ENCODE measurements around the gene URGCP. TPM values are rescaled to one million over a fixed set of nuclear protein-coding genes. Genes with fewer than 3 reads are reported as not detected.
A peak's percentile ranks its signal among the peaks of the same experiment; 100 is the strongest.

The URGCP gene
- polyA plus RNA-seq, 6 donors from 2014 or later = 13.5 to 24.0 (median 21.2) TPM

DNA sequence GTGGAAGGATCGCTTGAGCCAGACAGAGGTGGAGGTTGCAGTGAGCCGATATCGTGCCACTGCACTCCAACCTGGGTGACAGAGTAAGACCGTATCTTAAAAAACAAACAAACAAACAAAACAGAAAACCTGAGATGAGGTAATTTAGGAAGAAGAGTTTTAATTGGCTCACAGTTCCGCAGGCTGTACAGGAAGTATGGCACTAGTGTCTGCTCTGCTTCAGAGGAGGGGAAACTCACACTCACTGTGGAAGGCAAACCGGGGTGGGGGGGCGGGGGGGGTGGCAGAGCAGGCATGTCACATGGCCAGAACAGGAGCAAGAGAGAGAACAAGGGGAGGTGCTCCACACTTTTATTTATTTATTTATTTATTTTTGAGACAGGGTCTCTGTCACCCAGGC lies 24.9 kb upstream of the URGCP start:
- no peak for DNase-seq
- no peaks in the 10 kb centered on the region for H3K9me3 Mint-ChIP-seq
- no peak for ATAC-seq (ENCODE audit: low read depth in 2 of 2)
- no peak overlapping the region for H3K27ac Mint-ChIP-seq
- H3K36me3 Mint-ChIP-seq = peaks cover 5 to 6% of the 10 kb centered on the region in 2 donors
- peaks cover 7 to 12% (median 9%) of the 10 kb centered on the region in 3 donors for H3K4me1 Mint-ChIP-seq
- H3K4me3 Mint-ChIP-seq = no peak overlapping the region
- H3K27me3 Mint-ChIP-seq = no peaks in the 10 kb centered on the region

- ATAC-seq (ENCODE audit: low read depth in 2 of 2) = no peak
- H3K27ac Mint-ChIP-seq = peak overlapping the region in 2 of 6 donors; percentile 17 to 44
- peak overlapping the region in 2 of 8 donors; percentile 3 to 33 for H3K4me3 Mint-ChIP-seq
These were observed 23.4 kb upstream of the URGCP start for GRCh38 chr7:43929529-43930457.

GRCh38 chr7:43927810-43928209 lies 21.4 kb upstream of the URGCP start:
- Mint-ChIP-seq H3K9me3 (no peaks in the 10 kb centered on the region), H3K27me3 (no peaks in the 10 kb centered on the region), H3K4me3 (peak overlapping the region in 3 of 8 donors; percentile 67 to 97 (median 92)), H3K27ac (peak overlapping the region in 4 of 6 donors; percentile 43 to 98 (median 80)), H3K36me3 (peaks cover 0 to 6% of the 10 kb centered on the region in 2 donors), H3K4me1 (peaks cover 22 to 26% (median 24%) of the 10 kb centered on the region in 3 donors)
- ATAC-seq (ENCODE audit: low read depth in 2 of 2) = no peak
- no peak for DNase-seq

More at GRCh38 chr7:43929529-43930457, 23.4 kb upstream of the URGCP start:
- Mint-ChIP-seq H3K27me3 (no peaks in the 10 kb centered on the region), H3K4me1 (peaks cover 13 to 20% (median 15%) of the 10 kb centered on the region in 3 donors), H3K9me3 (no peaks in the 10 kb centered on the region), H3K36me3 (peaks cover 2 to 6% of the 10 kb centered on the region in 2 donors)
- no peak for DNase-seq

DNA sequence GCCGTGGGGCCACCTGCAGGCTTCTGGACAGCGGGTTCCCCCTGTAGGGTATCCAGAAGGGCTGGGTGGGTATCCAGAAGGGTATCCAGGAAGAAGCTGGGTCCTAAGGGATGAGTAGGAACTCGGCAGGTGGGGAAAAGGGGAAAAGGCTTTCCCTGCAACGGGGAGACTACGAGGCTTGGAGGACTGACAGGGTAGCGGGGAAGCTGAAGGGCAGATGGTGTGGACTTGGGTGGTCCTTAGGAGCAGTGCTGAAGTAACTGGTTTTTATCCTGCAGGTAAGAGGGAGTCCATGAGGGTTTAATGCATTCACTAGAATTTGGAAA lies 20.4 kb upstream of the URGCP start:
- H3K27ac Mint-ChIP-seq = peak overlapping the region; percentile 93 to 100 (median 98)
- H3K36me3 Mint-ChIP-seq = peaks cover 0 to 6% of the 10 kb centered on the region in 2 donors
- H3K4me1 Mint-ChIP-seq = peaks cover 26 to 30% (median 29%) of the 10 kb centered on the region in 3 donors
- ATAC-seq (ENCODE audit: low read depth in 2 of 2) = no peak
- H3K27me3 Mint-ChIP-seq = no peaks in the 10 kb centered on the region
- DNase-seq = no peak
- H3K4me3 Mint-ChIP-seq = peak overlapping the region; percentile 88 to 97 (median 94)
- H3K9me3 Mint-ChIP-seq = no peaks in the 10 kb centered on the region

- no peaks in the 10 kb centered on the region for H3K9me3 Mint-ChIP-seq
- H3K4me1 Mint-ChIP-seq = peaks cover 25 to 30% (median 27%) of the 10 kb centered on the region in 3 donors
- peak within 1 kb of the TSS; percentile 93 to 100 (median 98) for H3K27ac Mint-ChIP-seq
These were observed 19.8 kb upstream of the URGCP start, which contains the start of gene UBE2D4 for GRCh38 chr7:43925984-43926797. UBE2D4 (plus strand) TSS chr7:43926436; CDS start chr7:43926533, 97 bp downstream.

DNA sequence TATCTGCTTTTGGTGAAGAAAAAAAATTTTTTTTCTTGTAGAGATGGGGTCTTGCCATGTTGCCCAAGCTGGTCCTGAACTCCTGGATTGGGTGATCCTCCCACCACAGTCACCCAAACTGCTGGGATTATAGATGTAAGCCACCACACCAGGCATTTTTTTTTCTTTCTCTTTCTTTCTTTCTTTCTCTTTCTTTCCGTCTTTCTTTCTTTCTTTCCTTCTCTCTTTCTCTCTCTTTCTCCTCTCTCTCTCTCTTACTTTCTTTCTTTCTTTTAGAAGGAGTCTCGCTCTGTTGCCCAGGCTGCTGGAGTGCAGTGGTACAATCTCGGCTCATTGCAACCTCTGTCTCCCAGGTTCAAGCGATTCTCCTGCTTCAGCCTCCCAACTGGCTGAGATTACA lies 16.3 kb upstream of the URGCP start:
- Mint-ChIP-seq H3K9me3 (no peaks in the 10 kb centered on the region), H3K4me3 (no peak overlapping the region), H3K4me1 (peaks cover 29 to 36% (median 30%) of the 10 kb centered on the region in 3 donors), H3K27me3 (no peaks in the 10 kb centered on the region), H3K36me3 (no peaks in the 10 kb centered on the region), H3K27ac (peak overlapping the region in 2 of 6 donors; percentile 78 to 82)
- DNase-seq (no peak), ATAC-seq (ENCODE audit: low read depth in 2 of 2) (no peak)

More at GRCh38 chr7:43925984-43926797, 19.8 kb upstream of the URGCP start, which contains the start of gene UBE2D4:
- DNase-seq (peak; percentile 90), ATAC-seq (ENCODE audit: low read depth in 2 of 2) (peak; percentile 87 to 88)
- peaks cover 0 to 6% of the 10 kb centered on the region in 2 donors for H3K36me3 Mint-ChIP-seq
- H3K27me3 Mint-ChIP-seq = no peaks in the 10 kb centered on the region
- peak within 1 kb of the TSS; percentile 88 to 97 (median 94) for H3K4me3 Mint-ChIP-seq

DNA sequence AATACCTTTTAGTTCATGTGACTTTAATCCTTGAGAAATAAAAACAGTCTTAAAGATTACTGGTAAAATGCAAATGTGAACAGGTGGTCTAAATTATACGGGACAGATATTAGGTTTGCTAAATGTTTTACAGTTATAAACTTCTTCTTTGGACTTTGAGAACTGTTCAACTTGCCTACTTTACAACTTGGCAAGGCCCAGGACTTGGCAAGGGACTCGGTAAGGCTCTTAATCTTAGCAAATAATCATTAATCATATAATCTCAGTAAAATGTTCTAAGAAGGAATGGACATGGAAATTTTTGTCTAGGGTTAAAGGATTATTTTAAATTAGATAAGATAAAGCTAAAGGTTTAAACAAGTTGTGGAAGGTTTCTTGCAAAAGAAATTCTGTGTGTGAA lies 15.0 kb upstream of the URGCP start:
- Mint-ChIP-seq H3K4me3 (no peak overlapping the region), H3K9me3 (no peaks in the 10 kb centered on the region), H3K4me1 (peaks cover 23 to 31% (median 25%) of the 10 kb centered on the region in 3 donors), H3K27ac (no peak overlapping the region), H3K36me3 (no peaks in the 10 kb centered on the region), H3K27me3 (no peaks in the 10 kb centered on the region)
- no peak for ATAC-seq (ENCODE audit: low read depth in 2 of 2)
- DNase-seq = no peak

DNA sequence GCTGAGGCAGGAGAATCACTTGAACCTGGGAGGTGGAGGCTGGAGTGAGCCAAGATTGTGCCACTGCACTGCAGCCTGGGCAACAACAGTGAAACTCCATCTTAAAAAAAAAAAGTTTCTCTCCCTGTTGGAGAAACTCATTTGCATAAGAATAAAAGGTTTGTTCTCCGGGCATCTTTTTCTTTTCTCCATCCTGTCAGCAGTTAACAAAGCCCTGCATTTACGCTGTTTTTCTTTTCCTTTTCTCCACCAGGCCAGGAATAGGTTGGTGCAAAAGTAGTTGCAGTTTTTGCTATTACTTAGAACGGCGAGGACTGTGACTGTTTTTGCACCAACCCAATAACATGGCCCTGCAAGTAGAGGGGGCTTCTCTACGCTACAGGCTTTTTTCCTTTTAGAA lies 9.5 kb upstream of the URGCP start:
- no peaks in the 10 kb centered on the region for H3K36me3 Mint-ChIP-seq
- DNase-seq (no peak), ATAC-seq (ENCODE audit: low read depth in 2 of 2) (no peak)
- no peak overlapping the region for H3K4me3 Mint-ChIP-seq
- peaks cover 0 to 13% (median 7%) of the 10 kb centered on the region in 3 donors for H3K4me1 Mint-ChIP-seq
- H3K27ac Mint-ChIP-seq = no peak overlapping the region
- no peaks in the 10 kb centered on the region for H3K27me3 Mint-ChIP-seq
- peaks cover 0 to 2% (median 0%) of the 10 kb centered on the region in 7 donors for H3K9me3 Mint-ChIP-seq

DNA sequence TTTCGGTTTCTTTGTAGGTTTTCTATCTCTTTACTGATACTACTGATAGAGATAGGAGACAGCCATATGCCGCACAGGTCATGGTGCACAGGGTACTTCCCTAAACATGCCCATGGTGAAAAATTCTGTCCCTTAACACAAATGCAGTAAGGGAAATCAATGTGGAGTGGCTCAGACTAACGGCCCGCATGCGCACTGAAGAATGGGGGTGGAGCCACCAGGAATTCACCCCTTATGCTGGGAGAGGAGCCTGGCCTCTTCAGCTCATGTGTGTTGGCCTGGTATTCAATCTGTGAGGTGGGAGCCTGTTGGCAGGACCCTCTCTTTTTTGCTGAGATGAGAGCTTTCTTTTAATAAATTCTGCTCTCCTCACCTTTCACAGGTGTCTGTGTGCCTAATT lies 8.4 kb upstream of the URGCP start:
- H3K36me3 Mint-ChIP-seq = no peaks in the 10 kb centered on the region
- H3K4me1 Mint-ChIP-seq = peaks cover 0 to 7% (median 3%) of the 10 kb centered on the region in 3 donors
- no peak for DNase-seq
- no peaks in the 10 kb centered on the region for H3K27me3 Mint-ChIP-seq
- no peak for ATAC-seq (ENCODE audit: low read depth in 2 of 2)
- no peak overlapping the region for H3K4me3 Mint-ChIP-seq
- H3K9me3 Mint-ChIP-seq = peaks cover 0 to 2% (median 0%) of the 10 kb centered on the region in 7 donors
- H3K27ac Mint-ChIP-seq = no peak overlapping the region

- Mint-ChIP-seq H3K36me3 (no peaks in the 10 kb centered on the region), H3K27me3 (no peaks in the 10 kb centered on the region), H3K4me3 (peak overlapping the region; percentile 91 to 97 (median 95)), H3K27ac (peak overlapping the region; percentile 81 to 97 (median 88)), H3K4me1 (peaks cover 17 to 31% (median 31%) of the 10 kb centered on the region in 3 donors), H3K9me3 (no peaks in the 10 kb centered on the region)
- DNase-seq = peak; percentile 9
- ATAC-seq (ENCODE audit: low read depth in 2 of 2) = peak; percentile 37 to 40
These were observed 453 bp downstream of the URGCP start for GRCh38 chr7:43905956-43906330.

DNA sequence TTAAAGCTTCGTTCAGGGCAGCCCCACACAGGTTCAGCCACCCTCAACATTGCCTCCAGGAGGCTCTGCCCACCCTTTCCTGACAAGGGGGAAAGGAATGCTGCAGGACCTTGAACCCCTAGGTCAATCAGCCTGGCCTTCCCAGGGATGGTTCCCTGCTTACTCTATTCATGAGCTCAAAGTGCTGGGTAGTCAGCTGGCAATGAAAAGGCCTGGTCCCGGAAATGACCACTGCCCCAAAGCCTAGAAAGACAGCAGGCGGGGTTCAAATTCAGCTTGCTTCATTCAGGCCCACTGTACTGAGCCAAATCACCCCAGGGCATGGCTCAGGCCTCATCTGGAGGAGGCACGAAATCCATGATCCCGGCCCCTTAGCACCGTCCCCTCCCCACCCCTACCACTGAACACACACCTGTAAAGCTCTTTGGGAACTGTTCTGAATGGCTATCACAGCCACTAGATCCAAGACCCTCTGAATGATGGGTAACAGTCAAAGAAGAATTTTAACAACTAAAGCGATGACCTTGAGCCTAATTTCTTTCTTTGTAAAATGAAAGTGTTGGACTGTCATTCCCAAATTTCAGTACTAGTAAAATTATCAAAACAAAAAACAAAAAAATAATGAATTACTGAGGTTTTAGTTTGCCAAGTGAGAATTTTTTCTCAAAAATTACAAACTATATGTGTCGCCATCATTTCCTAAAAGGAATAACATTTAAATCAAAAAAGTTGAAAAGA lies 1.0 kb downstream of the URGCP start:
- H3K27me3 Mint-ChIP-seq = no peaks in the 10 kb centered on the region
- H3K27ac Mint-ChIP-seq = peak overlapping the region; percentile 81 to 97 (median 88)

GRCh38 chr7:43904533-43905208 lies 1.7 kb downstream of the URGCP start:
- H3K9me3 Mint-ChIP-seq = no peaks in the 10 kb centered on the region
- peaks cover 17 to 31% (median 31%) of the 10 kb centered on the region in 3 donors for H3K4me1 Mint-ChIP-seq
- H3K27me3 Mint-ChIP-seq = no peaks in the 10 kb centered on the region
- peak overlapping the region in 5 of 8 donors; percentile 52 to 97 (median 91) for H3K4me3 Mint-ChIP-seq
- no peak overlapping the region for H3K27ac Mint-ChIP-seq
- ATAC-seq (ENCODE audit: low read depth in 2 of 2) = no peak
- no peaks in the 10 kb centered on the region for H3K36me3 Mint-ChIP-seq
- DNase-seq = no peak

More for the DNA sequence above, 1.0 kb downstream of the URGCP start:
- Mint-ChIP-seq H3K4me3 (peak overlapping the region; percentile 91 to 97 (median 95)), H3K36me3 (no peaks in the 10 kb centered on the region), H3K4me1 (peaks cover 17 to 31% (median 31%) of the 10 kb centered on the region in 3 donors), H3K9me3 (no peaks in the 10 kb centered on the region)
- DNase-seq = no peak
- ATAC-seq (ENCODE audit: low read depth in 2 of 2) = no peak
